H1 (cell line): Measurements from ENCODE around the gene TRPC1.

ENCODE experiments used
- CTCF ChIP-seq, 3 experiments: IDR thresholded peaks; 1 replicate in 2 of 3; 2 replicates in 1 of 3; pipeline versions ENCODE4 v1.5.1 to v1.6.1; 2011; ENCODE audit warnings: low read length in 3 of 3, mild to moderate bottlenecking in 3 of 3, inconsistent platforms in 2 of 3, low read depth in 1 of 3, moderate library complexity in 1 of 3; ENCODE audit not compliant: insufficient read depth in 1 of 3; ENCODE audit errors: control extremely low read depth in 1 of 3
- FOSL1 ChIP-seq: IDR thresholded peaks from 2 replicates; pipeline ENCODE4 v1.6.1; 2011; ENCODE audit warnings: mild to moderate bottlenecking, low read depth, low read length, moderate library complexity; ENCODE audit not compliant: insufficient read depth
- GTF2F1 ChIP-seq: IDR thresholded peaks from 2 replicates; pipeline ENCODE4 v1.6.1; 2012; ENCODE audit warnings: low read depth, low read length, improper control_type of control experiment, borderline replicate concordance
- POLR2AphosphoS5 ChIP-seq: IDR thresholded peaks from 2 replicates; pipeline ENCODE4 v1.6.1; 2011; ENCODE audit warnings: low read depth, low read length
- POU5F1 ChIP-seq: IDR thresholded peaks from 2 replicates; pipeline ENCODE4 v1.6.1; 2011; ENCODE audit warnings: low read depth, mild to moderate bottlenecking, low read length, moderate library complexity
- RBBP5 ChIP-seq: IDR thresholded peaks from 2 replicates; pipeline ENCODE4 v1.7.1; 2012; ENCODE audit warnings: low read depth, mild to moderate bottlenecking, inconsistent platforms, low read length, moderate library complexity, borderline replicate concordance
- SP1 ChIP-seq: IDR thresholded peaks from 2 replicates; pipeline ENCODE4 v1.6.1; 2011; ENCODE audit warnings: low read depth, low read length

- TF ChIP-seq POLR2AphosphoS5: no peak
- TF ChIP-seq POU5F1: no peak
- no peak for TF ChIP-seq GTF2F1
- TF ChIP-seq SP1: no peak
- no peak for TF ChIP-seq RBBP5
- no peak for TF ChIP-seq FOSL1
- TF ChIP-seq CTCF (IDR thresholded peaks at IDR 0.05; ENCODE audit: control extremely low read depth in 1 of 3, insufficient read depth in 1 of 3, low read depth in 1 of 3, low read length in 3 of 3): no peak
These were observed 14.6 kb downstream of the TRPC1 start for GRCh38 chr3:142738396-142738795.
